Activated naive CD4-positive, alpha-beta T cell treated with anti-CD3 and anti-CD28 coated beads for 36 hours (primary cell): Measurements from ENCODE around the gene TMEM161A. TPM values are rescaled to one million over a fixed set of nuclear protein-coding genes. Genes with fewer than 3 reads are reported as not detected.

ENCODE experiments used
- CTCF ChIA-PET: fragments of 350-600 bp; sonication (Branson Sonifier 250); formaldehyde crosslinking; loops from one replicate; lab custom pipeline; 2021; ENCODE audit warnings: antibody characterized with exemption; lab: Charles Lee
- DNase-seq: peaks from one replicate; pipeline ENCODE4 v3.0.0-alpha.2; 2020
- H3K27ac Mint-ChIP-seq: one replicate; pipeline ENCODE4 v1.8.0; 2021; ENCODE audit warnings: mild to moderate bottlenecking, mixed read lengths
- H3K27me3 Mint-ChIP-seq: one replicate; pipeline ENCODE4 v1.8.0; 2021; ENCODE audit warnings: low read depth, mixed read lengths
- H3K36me3 Mint-ChIP-seq: one replicate; pipeline ENCODE4 v1.8.0; 2021; ENCODE audit warnings: low read depth, mixed read lengths
- H3K4me1 Mint-ChIP-seq: one replicate; pipeline ENCODE4 v1.8.0; 2021; ENCODE audit warnings: low read depth, mixed read lengths
- H3K4me3 Mint-ChIP-seq: one replicate; pipeline ENCODE4 v1.8.0; 2021; ENCODE audit warnings: mild to moderate bottlenecking, moderate library complexity, mixed read lengths
- H3K9me3 Mint-ChIP-seq: one replicate; pipeline ENCODE4 v1.8.0; 2021; ENCODE audit warnings: mixed read lengths
- intact Hi-C: fragments of 100-400 bp; cut with micrococcal nuclease; formaldehyde crosslinking; loops from one replicate; pipeline ENCODE4 v1.15.1; 2023
- total RNA-seq, 2 experiments: library from RNA; stranded (reverse); gene quantifications; one replicate each; pipeline ENCODE4 v1.2.3, GENCODE V29; 2021

The TMEM161A gene
- total RNA-seq, 2 experiments from 2014 or later = 18.1 to 18.3 TPM

GRCh38 chr19:19081642-19082151, 56.6 kb downstream of the TMEM161A start:
- no peaks in the 10 kb centered on the region for H3K9me3 Mint-ChIP-seq
- H3K4me3 Mint-ChIP-seq = no peak overlapping the region
- H3K27ac Mint-ChIP-seq = no peak overlapping the region
- peaks cover 2% of the 10 kb centered on the region for H3K36me3 Mint-ChIP-seq
- DNase-seq = no peak
- CTCF ChIA-PET = no interaction called here
- intact Hi-C loops = no loop called here
- no peaks in the 10 kb centered on the region for H3K27me3 Mint-ChIP-seq
- H3K4me1 Mint-ChIP-seq = peaks cover 2% of the 10 kb centered on the region

GRCh38 chr19:19079571-19079970, 58.7 kb downstream of the TMEM161A start:
- CTCF ChIA-PET = no interaction called here
- Mint-ChIP-seq H3K4me3 (no peak overlapping the region), H3K4me1 (peaks cover 5% of the 10 kb centered on the region), H3K36me3 (peaks cover 3% of the 10 kb centered on the region), H3K9me3 (no peaks in the 10 kb centered on the region), H3K27ac (no peak overlapping the region), H3K27me3 (no peaks in the 10 kb centered on the region)
- DNase-seq = no peak
- intact Hi-C loops = no loop called here

DNA sequence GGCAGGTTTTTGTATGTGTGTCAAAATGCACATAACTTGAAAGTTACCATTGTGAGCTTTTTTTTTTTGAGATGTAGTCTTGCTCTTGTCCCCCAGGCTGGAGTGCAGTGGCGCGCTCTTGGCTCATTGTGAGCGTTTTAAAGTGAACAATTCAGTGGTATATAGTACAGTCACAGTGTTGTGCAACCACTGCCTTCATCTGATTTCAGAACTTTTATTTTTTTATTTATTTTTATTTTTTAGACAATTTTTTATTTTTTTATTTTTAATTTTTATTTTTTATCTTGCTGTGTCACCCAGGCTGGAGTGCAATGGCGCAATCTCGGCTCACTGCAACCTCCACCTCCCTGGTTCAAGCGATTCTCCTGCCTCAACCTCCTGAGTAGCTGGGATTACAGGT, 59.5 kb downstream of the TMEM161A start:
- no peaks in the 10 kb centered on the region for H3K27me3 Mint-ChIP-seq
- peaks cover 3% of the 10 kb centered on the region for H3K36me3 Mint-ChIP-seq
- peaks cover 5% of the 10 kb centered on the region for H3K4me1 Mint-ChIP-seq
- H3K9me3 Mint-ChIP-seq = no peaks in the 10 kb centered on the region
- intact Hi-C loops = no loop called here
- no peak for DNase-seq
- CTCF ChIA-PET = interaction anchor here (0.6 kb wide), 1 partner anchor 142 kb away, joined by 3 read pairs; no protein-coding TSS in a partner anchor
- no peak overlapping the region for H3K4me3 Mint-ChIP-seq
- no peak overlapping the region for H3K27ac Mint-ChIP-seq

- no peak overlapping the region for H3K27ac Mint-ChIP-seq
- peaks cover 5% of the 10 kb centered on the region for H3K4me1 Mint-ChIP-seq
- CTCF ChIA-PET = interaction anchor here (0.7 kb wide), 1 partner anchor 23 kb away, joined by 3 read pairs; no protein-coding TSS in a partner anchor
- no peak for DNase-seq
- intact Hi-C loops = no loop called here
- no peaks in the 10 kb centered on the region for H3K27me3 Mint-ChIP-seq
- H3K9me3 Mint-ChIP-seq = no peaks in the 10 kb centered on the region
- peaks cover 3% of the 10 kb centered on the region for H3K36me3 Mint-ChIP-seq
- no peak overlapping the region for H3K4me3 Mint-ChIP-seq
Observed at GRCh38 chr19:19077103-19077502, 61.2 kb downstream of the TMEM161A start.

DNA sequence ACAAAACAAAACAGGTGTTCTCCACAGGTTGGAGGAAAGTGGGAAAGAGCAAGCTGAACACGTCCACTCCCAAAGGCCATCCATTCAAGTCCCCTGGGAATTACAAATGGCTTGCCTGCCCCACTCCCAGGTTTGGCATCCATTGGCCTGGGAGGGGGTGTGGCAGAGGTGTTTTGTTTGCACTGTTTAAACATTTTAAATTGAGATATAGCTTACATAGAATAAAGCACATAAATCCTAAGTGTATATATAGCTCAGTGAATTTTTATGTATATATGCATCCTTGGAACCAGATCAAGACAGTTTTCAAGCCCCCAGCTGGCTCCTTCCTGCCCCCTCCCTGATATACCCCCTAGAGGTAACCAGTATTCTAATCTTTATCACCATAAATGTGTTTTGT, 61.8 kb downstream of the TMEM161A start:
- Mint-ChIP-seq H3K36me3 (peaks cover 6% of the 10 kb centered on the region), H3K27me3 (no peaks in the 10 kb centered on the region), H3K4me3 (no peak overlapping the region), H3K4me1 (peaks cover 5% of the 10 kb centered on the region), H3K27ac (no peak overlapping the region), H3K9me3 (no peaks in the 10 kb centered on the region)
- DNase-seq = no peak
- CTCF ChIA-PET = interaction anchor here (0.7 kb wide), 2 partner anchors 22 to 23 kb away, joined by 3 read pairs; no protein-coding TSS in a partner anchor
- intact Hi-C loops = no loop called here

DNA sequence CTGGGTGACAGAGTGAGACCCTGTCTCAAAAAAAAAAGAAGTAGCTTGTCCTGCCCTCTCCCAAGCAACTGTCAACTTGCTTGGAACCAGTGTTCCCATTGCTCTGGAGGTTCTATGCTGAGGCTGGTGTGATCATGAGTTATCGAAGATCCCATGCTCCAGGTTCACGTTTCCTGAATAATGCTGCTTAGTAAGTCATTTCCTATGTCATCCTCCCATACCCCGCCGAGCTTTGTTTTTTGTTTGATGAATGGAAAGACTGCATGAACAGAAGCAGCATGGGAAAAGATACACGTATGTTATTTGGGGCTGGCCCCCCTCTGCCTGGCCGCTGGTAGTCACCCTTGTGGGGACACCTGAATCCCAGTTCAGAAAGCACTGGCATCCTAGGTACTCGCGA, 63.2 kb downstream of the TMEM161A start:
- Mint-ChIP-seq H3K36me3 (peaks cover 8% of the 10 kb centered on the region), H3K4me1 (peaks cover 5% of the 10 kb centered on the region), H3K9me3 (no peaks in the 10 kb centered on the region), H3K27ac (no peak overlapping the region), H3K27me3 (no peaks in the 10 kb centered on the region), H3K4me3 (no peak overlapping the region)
- CTCF ChIA-PET = interaction anchor here (1.1 kb wide), 1 partner anchor 10 kb away, joined by 3 read pairs; no protein-coding TSS in a partner anchor
- intact Hi-C loops = no loop called here
- DNase-seq = no peak

DNA sequence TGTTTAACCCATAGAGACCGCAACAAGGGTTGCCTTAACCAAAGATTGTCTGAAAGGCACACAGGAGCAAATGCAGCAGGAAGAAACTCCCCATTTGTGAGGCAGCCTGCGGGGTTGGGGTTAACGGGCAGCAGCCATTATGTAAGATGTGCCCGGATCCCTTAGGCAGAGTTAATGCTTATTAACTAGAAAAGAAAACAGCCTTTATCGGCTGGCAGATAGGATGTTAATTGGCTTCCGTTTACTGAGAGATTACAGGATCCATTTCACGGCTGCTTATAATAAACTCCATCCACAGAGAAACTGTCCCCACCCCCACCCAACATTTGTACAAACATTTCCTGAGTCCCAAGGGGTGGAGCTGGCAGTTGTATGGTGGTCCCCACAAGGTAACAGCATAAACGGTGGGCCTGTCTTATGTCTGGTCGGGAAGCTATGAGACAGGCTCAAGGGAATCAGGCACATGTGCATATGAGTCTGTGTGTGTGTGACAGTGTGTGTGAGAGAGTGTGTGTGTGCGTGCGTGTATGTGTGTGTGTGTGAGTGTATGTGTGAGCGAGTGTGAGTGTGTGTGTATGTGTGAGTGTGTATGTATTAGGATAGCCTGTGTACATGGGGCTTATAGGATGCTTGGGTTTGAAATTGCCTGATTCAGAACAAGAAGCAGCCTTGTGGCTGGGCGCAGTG, 63.9 kb downstream of the TMEM161A start:
- CTCF ChIA-PET = interaction anchor here (1.1 to 1.8 kb wide), 2 partner anchors 9 to 100 kb away, joined by 3 to 5 read pairs; no protein-coding TSS in a partner anchor
- intact Hi-C loops = no loop called here
- Mint-ChIP-seq H3K36me3 (peaks cover 8% of the 10 kb centered on the region), H3K4me1 (peaks cover 7% of the 10 kb centered on the region), H3K27me3 (no peaks in the 10 kb centered on the region), H3K27ac (no peak overlapping the region), H3K9me3 (no peaks in the 10 kb centered on the region), H3K4me3 (no peak overlapping the region)
- DNase-seq = no peak

GRCh38 chr19:19071897-19072296, 66.4 kb downstream of the TMEM161A start:
- H3K27ac Mint-ChIP-seq = no peak overlapping the region
- CTCF ChIA-PET = no interaction called here
- peaks cover 18% of the 10 kb centered on the region for H3K4me1 Mint-ChIP-seq
- DNase-seq = no peak
- peaks cover 7% of the 10 kb centered on the region for H3K36me3 Mint-ChIP-seq
- H3K4me3 Mint-ChIP-seq = no peak overlapping the region
- H3K27me3 Mint-ChIP-seq = no peaks in the 10 kb centered on the region
- H3K9me3 Mint-ChIP-seq = no peaks in the 10 kb centered on the region
- intact Hi-C loops = no loop called here

Other genes with a start within 250 kb of the TMEM161A start
- gene CERS1, start 242.3 kb downstream of the TMEM161A start, total RNA-seq = not detected
- gene COPE, start 219.1 kb downstream of the TMEM161A start, total RNA-seq = 100 to 1,000 TPM; 199 to 200 TPM
- gene DDX49, start 218.8 kb downstream of the TMEM161A start, total RNA-seq = 10 to 100 TPM; 48.3 to 50.1 TPM
- not detected for gene HOMER3, start 197.3 kb downstream of the TMEM161A start, total RNA-seq
- 100 to 1,000 TPM; 149 to 154 TPM for gene SUGP2, start 105.0 kb downstream of the TMEM161A start, total RNA-seq
- 10 to 100 TPM; 24.2 to 24.6 TPM for gene ARMC6, start 104.9 kb downstream of the TMEM161A start, total RNA-seq
- 1 to 10 TPM; 6.7 to 8.5 TPM for gene SLC25A42, start 74.5 kb downstream of the TMEM161A start, total RNA-seq
- gene MEF2B, start 31.8 kb upstream of the TMEM161A start, total RNA-seq = 1 to 10 TPM; 3.1 to 4.6 TPM
- 10 to 100 TPM; 14.0 to 16.1 TPM for gene BORCS8, start 53.7 kb upstream of the TMEM161A start, total RNA-seq
- 10 to 100 TPM; 48.4 to 49.3 TPM for gene RFXANK, start 53.8 kb upstream of the TMEM161A start, total RNA-seq
- 10 to 100 TPM; 32.4 to 34.2 TPM for gene NR2C2AP, start 64.9 kb upstream of the TMEM161A start, total RNA-seq
- not detected for gene NCAN, start 73.5 kb upstream of the TMEM161A start, total RNA-seq
- gene TM6SF2, start 134.8 kb upstream of the TMEM161A start, total RNA-seq = not detected
- gene SUGP1, start 182.0 kb upstream of the TMEM161A start, total RNA-seq = 10 to 100 TPM; 31.7 to 32.4 TPM
- 10 to 100 TPM; 38.6 to 42.5 TPM for gene MAU2, start 182.4 kb upstream of the TMEM161A start, total RNA-seq